ENCODE data around the gene DMD.
"Not testable (repeated sequence)": the region's sequence is repeated elsewhere in the genome, so short reads cannot be mapped to it uniquely, and the experiment has no call there.

DMD gene

DNA sequence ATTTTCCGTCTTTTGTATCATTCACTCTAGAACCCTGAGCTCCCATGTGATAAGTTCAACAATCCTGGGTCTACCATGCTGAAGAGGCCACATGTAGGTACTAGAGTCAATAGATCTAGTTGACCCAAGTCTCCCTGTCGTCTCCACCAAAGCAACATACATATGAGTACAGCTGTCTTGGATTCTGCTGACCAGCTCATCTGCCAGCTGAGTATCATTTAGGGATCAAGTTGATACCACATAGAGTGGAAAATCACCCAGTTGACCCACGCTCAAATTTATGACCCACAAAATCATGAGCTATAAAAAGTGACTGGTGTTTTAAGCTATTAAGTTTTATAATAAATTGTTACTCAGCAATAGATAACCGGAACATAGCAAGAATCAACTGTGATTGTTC lies 61.8 kb downstream of the DMD start:
- no peak for DNase-seq

DNA sequence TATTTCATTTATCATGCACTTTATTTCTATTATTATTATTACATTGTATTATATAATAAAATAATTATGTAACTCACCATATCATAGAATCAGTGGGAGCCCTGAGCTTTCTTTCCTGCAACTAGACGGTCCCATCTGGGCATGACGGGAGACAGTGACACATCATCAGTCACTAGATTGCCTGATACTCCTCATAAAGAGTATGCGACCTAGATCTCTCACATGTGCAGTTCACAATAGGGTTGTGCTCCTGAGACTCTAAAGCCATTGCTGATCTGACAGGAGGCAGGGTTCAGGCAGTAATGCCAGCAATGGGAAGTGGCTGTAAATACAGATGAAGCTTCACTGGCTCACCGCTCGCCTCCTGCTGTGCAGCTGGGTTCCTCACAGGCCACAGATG lies 62.3 kb downstream of the DMD start:
- DNase-seq: no peak

DNA sequence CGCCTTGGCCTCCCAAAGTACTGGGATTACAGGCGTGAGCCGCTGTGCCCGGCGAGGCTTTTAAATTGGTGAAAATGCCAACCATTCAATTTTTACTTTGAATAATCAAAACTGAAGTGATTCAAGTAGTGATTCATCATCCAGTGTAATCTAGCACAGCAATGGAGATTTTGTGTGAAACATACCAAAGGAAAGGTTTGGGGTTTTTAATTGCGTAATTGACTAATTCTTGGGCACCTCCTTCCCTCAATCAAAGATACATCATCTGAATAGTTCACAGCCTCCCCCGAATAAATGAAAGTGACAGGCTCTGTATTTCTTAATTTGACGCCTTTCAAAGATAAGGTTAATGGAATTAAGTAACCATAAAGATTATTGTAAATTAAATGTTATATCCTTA lies 69.0 kb downstream of the DMD start:
- DNase-seq: no peak

GRCh38 chrX:33138677-33139249 lies 72.6 kb downstream of the DMD start:
- DNase-seq: no peak

- no peak for DNase-seq
These were observed 77.2 kb downstream of the DMD start for GRCh38 chrX:33134164-33134563.

GRCh38 chrX:33133320-33133719 lies 78.0 kb downstream of the DMD start:
- no peak for DNase-seq

DNA sequence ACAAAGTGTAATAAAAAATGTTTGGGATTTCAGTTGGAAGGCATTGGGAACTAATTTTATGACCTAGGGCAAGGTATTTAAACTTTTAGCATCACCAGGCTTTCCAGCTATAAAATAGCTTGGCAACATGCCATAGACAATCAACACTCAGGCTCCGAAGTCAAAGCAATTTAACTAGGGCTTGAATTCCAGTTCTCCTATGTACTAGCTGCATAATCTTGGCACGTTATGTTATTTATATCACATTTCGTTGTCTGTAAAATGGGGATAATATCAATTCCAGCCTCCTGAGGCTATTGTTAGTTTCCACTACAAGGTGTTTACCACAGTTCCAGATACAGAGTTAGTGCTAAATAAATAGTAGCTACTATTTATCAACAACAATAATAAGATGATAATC lies 78.8 kb downstream of the DMD start:
- no peak for DNase-seq

DNA sequence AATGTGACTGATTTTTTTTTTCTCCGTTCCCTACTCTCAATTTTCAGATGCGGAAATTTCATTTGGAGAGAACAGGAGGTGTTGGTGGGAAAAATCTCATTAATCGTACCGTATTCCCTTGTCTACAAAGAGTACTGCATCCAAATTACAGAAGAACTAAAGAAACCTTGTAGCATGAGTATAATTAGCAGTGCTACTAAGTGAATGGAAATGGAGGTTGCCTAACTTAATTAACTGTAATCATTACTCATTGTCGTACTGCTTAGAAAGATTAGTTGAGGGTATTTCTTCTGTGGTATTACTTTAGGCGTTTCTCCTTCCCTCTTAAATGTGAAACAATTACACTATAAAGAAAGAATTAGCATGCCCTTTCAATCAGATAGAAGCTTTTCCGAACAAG lies 81.7 kb downstream of the DMD start:
- no peak for DNase-seq

GRCh38 chrX:33128048-33128805 lies 83.1 kb downstream of the DMD start:
- no peak for DNase-seq

GRCh38 chrX:33126469-33126868 lies 84.9 kb downstream of the DMD start:
- no peak for DNase-seq

DNA sequence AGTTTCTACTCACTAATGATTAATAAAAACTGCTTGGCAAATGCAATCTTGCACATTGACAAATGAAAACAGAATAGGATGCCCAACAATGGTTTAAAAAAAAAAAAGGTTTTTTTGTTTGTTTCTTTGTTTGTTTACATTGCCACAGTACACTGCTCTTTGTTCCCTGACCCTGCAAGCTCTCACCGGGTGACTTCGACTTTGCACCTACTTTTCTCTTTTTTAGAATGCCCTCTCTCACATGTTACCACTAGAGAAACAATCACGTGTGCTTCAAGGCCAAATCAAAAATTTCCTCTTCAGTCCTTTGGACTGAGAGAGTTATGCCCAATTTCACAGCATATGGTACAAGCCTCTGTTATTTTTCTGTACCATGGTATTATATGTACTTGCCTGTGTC lies 101.5 kb downstream of the DMD start:
- DNase-seq: no peak

DNA sequence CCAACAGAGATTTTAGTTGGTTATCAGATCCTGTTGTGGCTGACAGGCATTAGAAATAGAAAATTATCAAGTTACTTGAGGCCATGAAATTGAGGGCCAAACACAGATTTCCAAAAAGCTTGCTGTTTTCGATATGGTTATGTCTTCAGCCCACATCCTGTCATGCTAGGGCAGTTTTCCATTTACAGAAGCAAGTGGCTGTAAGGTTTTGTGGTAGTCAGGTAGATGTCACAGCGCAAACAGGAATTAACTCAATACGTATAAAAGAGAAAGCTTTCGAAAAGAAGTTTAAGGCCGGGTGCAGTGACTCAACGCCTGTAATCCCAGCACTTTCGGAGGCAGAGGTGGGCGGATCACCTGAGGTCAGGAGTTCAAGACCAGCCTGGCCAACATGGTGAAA lies 104.6 kb downstream of the DMD start:
- no peak for DNase-seq

DNA sequence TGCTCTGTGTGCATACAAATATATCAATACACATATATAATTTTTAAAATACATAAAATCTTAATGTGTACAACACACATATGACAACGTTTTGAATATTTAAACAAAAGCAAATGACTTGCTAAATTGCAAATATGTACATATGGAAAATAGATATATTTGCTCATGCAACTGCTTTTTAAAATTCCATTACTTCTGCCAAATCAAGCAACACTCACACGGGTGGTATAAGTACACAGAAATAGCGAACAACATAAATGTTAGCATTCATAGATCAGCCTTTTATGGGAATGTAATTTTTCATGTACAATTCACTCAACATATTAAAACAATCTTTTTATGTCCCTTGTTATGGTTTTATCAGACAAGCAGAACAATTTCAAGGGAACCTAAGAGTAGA lies 116.3 kb downstream of the DMD start:
- DNase-seq: no peak

DNA sequence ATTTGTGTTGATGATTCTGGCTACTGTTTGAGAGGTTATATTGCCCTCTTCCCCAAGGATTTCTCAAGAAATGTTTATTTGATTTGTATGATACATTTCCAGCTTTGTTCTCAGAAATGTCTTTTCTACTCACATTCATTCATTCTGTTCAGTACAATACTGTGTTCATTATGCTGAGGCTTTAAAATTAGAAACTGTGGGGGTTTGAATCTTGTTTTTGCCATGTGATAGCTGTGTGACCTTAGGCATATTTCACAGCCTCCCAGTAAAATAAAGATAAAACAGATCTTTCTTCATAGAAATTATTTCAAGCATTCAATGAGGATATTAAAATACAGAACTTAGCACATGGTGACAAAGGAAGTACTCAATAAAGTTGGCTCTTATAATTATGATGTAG lies 123.9 kb downstream of the DMD start:
- DNase-seq: no peak

GRCh38 chrX:33086886-33087285 lies 124.5 kb downstream of the DMD start:
- DNase-seq: no peak

DNA sequence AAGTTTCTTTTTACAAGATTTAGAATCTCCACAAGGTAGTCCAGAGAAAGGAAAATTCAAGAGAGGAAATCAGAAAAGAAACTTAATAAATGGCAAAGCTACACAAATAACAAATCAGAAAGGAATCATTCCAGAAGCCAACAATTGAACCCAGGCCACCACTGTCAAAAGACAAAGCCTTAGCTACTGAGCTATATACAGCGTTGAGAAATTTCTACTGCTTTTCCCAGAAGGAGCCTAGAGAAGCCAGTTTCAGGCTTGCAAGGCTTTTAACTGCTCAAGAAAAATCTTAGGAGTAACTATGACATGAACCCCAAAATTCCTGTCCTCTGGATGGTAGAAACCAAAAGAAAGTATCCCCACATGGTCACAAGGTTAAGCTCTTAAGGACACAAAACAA lies 129.0 kb downstream of the DMD start:
- no peak for DNase-seq

- DNase-seq: no peak
These were observed 133.1 kb downstream of the DMD start for GRCh38 chrX:33078273-33078672.

- not testable (repeated sequence) for DNase-seq
These were observed 137.7 kb downstream of the DMD start for GRCh38 chrX:33073660-33074059.

DNA sequence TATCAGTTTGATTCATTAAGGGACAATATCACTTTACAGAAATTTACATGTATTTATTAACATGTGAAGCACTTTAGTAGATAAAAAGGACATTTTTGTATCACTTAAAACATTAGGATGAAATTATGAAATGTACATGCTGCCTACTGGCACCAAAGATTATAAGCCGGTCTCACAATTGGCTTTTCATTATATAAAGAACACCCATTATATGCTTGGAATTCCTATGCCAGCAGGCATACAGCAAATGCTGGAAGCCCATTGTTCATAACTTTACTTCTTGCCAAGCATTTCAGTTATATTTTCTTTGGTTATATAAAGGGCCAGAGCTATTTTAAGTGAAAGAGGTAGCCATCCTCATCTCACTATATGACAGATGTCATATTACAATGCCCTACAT lies 145.9 kb downstream of the DMD start:
- no peak for DNase-seq

DNA sequence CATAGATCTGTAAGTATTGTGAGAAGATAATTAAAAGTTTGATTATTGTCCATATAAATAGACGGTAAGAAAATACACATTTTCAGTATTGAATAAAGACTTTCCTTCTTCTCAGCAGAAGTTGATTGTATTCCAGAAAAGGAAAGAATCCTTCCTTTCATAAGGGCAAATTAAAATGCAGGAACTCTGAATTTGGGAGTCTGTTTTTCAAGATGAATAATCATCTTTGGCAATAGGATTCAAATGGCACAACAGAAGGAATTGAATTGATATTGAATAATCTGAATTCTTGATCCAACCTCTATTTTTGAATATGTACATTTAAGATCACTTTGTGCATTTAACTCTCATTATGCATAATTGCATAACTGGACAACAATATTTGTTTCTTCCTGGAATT lies 149.3 kb downstream of the DMD start:
- DNase-seq: peak in 1 of 2 donors; percentile 42

DNA sequence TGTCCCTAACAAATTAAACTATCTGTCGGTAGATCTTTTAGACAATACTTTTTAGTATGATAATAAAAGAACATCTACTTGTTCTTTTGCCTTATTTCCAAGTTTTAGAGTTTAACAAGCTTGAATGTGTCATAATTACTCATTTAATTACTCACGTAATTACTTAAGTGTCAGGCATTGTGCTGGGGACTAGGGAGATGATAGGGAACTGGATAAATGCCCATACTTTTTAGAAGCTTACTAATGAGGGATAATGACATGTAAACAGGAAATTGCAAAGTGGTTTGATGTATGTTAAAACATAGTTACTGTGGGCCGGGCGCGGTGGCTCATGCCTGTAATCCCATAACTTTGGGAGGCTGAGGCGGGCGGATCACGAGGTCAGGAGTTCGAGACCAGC lies 158.3 kb downstream of the DMD start:
- no peak for DNase-seq

DNA sequence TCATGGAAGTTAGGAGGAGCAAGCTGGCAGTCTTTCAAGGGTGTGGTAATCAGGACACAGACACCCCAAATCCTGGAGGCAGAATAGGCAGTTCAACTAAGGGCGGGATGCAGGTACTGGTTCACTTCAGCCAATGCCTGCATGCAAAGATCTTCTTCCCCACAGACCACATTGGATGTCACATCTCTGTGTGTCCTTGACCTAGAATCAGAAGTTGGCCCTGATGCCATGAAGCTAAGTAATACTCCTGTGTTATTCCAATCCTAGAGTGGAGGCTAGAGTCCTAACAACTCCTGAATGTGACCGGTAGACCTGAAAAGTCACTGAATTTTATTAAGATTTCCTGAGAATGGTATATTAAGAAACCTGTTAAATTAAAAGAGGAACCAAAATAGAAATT lies 165.5 kb downstream of the DMD start:
- DNase-seq: no peak

- no peak for DNase-seq
These were observed 166.1 kb downstream of the DMD start for GRCh38 chrX:33045245-33045644.

DNA sequence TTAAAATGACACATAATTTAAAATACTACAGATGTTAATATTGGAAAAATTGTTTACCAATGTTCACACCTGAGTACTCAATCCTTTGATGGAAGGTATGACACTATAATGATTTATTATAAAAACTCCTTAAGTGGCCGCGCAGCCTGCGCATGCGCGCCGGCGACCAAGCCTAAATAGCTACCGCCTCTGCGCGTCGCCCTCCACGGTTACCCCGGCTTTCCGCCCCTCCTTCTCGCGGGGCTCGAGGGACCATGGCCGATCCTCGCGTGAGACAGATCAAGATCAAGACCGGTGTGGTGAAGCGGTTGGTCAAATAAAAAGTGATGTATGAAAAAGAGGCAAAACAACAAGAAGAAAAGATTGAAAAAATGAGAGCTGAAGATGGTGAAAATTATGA lies 170.2 kb downstream of the DMD start:
- DNase-seq: no peak

- DNase-seq: no peak
These were observed 178.6 kb downstream of the DMD start for GRCh38 chrX:33032700-33033099.
